Stimulated activated CD4-positive, alpha-beta T cell treated with anti-CD3 and anti-CD28 coated beads, TNF-alpha, amount 100 ng/mL, for 1 hour (primary cell): ENCODE data around the gene SLC17A9.

Experiments
- DNase-seq, 3 donors: peaks; one replicate each; pipeline ENCODE4 v3.0.0-alpha.2; 2020; ENCODE audit warnings: low read depth in 3 of 3, low spot score in 1 of 3

Gene SLC17A9

DNA sequence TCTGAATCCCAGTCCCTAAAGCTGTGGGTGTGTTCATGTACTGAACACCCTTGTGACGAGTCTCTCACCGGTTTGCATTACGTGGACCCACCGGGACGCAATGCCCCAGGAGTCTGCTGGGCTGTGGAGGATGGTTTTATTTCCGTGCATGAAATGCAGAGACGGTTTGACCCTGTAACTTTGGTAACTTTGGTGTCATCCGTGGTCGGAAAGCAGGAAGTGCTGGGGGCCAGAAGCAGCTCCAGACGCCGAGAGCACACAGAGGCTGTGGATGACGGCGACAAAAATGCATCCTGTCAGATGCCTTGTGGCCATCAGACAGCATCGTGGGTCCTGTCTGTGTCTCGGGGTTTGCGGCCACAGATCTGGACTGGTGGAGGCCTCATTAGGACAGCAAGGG, 47.1 kb downstream of the SLC17A9 start:
- DNase-seq: no peak

DNA sequence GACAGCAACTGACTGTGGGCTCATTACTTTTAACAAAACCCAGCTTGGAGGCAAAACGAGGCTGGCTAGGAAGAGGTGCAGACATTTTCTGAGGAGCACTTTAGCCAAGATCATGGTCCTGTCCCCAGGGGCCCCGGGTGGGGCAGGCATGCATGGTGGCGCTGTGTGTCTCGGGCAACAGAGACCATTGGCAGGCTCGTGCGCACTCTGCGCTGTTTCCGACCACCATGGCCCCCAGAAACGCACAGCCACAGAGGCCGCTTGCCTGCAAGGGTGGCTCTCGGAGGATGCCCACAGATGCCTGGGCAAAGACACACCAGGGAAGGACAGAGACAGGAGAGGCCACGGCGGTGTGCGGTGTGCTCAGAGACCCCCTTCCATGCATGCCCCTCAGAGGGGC, 47.5 kb downstream of the SLC17A9 start:
- DNase-seq: no peak

DNA sequence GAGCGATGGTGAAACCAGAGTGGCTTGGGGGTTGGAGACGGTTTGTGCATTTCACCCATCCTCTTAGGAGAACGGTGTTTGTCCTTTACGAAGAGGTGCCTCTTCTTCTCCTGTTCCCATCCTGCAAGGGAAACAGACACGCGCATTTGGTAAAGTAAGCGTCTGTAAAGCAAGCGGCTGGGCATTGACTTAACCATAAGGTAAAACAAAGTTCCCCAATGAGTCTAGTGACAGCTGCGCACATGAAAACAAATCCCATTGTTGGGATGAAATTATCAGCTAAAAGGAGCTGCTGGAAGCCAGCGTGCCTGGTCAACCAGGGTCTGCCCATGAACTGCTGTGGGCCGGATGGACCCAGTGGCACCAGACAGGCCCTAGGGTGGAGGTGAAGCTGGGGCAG, 48.4 kb downstream of the SLC17A9 start:
- no peak for DNase-seq

DNA sequence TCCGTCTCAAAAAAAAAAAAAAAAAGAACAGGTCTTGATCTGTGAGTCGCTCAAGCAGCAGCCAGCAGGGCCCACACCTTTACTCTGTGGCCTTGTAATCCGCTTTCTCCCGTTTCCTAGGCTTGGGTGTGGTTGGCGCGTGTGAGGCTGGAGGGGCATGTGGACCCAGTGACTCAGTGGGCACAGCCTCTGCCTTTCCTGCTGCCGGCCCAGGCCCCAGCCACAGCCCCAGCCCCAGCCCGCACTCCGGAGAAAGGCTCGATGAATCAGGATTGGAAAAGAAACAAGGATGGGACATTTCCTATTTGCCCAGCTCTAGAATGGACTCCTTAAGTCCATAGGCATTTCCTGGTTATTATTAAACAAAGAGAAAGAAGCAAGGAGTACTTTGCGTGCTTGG, 50.0 kb downstream of the SLC17A9 start:
- no peak for DNase-seq

DNA sequence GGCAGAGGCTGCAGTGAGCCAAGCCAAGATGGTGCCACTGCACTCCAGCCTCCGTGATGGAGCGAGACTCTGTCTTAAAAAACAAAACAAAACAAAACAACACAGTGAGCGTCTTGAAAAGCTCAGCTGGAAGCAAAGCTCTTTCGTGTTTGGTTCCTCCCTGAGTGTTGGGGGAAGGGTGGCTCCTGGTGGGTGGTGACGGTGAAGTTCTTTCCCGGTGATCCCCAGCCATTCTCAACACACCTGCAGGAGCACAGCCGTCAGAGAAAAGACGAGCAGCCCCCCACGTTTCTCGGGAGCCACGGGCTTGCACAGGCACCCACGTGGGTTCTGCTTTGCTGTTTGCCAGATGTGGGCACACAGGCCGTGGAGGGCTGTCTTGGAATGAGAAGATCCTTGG, 51.0 kb downstream of the SLC17A9 start:
- DNase-seq: no peak

DNA sequence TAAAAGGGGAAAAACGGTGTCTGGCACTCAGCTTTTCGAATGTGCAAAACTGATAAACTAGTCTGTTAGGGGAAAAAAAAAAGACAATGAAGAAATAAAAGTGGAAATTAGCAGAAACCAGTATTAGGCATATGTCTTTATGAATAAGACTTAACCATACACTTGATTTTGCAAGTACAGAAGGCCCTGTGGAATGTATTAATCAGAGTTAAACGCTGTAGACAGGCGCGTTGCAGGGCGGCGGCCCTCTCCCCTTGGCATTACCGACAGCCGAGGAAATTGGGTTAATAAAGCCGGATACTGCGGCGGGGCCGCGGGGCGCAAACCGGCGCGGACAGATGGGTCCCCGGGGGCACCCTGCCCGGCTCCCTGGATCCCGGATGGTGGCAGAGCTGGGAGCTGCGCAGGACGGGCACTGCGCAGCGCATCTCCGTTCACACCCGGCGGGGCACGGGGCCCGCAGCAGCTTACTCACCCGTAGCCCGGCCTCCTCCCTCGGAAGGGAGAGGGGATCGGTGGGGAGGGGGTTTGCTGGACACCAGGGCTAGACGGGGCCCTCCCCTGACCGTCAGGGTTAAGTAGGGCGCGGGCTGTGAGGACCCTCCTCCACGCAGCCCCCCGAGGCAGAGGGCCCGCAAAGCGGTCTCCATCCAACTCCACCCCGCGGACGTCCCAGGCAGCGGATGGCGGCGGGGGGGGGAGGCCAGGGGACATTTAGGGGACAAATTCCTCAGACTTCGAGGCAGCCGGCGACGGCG, 52.3 kb downstream of the SLC17A9 start:
- no peak for DNase-seq

DNA sequence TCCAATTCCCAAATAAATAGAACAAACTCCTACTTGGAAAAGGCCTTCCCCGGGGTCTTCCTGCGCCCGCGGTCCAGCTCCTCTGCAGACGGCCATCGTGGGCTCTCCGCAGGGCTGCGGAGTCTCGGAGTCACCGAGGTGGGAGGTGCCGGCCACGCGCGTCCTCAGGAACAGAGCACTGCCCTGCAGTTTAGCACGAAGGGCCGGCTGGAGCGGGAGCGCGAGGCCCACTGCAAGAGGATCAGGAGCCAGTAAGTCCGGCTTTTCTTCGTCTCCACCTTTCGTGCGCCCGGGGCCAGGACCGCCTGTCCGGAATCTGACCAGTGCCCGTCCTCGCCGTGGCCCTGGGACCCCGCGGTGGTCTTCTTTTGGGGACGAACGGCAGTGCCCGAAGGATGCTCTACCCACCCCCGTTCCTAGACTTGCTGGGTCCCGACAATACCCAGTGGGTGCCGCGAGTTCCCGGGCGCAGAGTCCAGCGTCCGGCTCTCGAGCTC, 52.9 kb downstream of the SLC17A9 start:
- no peak for DNase-seq

DNA sequence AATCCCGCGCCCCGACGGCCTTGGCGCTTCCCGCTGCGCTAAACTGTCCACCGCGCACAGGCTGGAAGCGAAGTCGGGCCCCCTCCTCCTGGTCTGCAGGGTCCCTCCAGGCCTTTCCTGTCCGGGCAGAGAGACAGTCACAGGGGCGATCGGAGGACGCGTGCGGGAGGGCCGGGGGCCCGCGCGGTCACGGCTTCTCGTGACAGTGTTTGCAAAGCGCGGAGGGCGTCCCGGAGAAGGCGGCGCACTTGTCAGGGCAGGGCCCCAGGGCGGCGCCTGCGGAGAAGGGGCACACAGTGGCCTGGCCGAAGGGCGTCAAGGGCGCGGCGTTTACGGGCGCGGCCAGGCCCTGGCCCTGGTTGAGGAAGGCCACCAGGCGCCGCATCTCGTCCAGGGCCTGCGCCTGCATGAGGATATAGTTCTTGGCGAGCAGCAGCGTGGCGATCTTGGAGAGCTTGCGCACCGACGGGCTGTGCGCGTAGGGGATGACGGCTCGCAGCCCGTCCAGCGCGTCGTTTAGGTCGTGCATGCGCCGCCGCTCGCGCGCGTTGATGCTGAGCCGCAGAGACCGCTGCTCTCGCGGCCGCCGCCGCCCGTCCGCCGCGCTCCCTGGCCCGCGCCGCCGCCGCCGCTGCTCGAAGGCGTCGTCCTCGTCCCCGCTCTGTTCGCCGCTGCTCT, 53.5 kb downstream of the SLC17A9 start:
- no peak for DNase-seq

DNA sequence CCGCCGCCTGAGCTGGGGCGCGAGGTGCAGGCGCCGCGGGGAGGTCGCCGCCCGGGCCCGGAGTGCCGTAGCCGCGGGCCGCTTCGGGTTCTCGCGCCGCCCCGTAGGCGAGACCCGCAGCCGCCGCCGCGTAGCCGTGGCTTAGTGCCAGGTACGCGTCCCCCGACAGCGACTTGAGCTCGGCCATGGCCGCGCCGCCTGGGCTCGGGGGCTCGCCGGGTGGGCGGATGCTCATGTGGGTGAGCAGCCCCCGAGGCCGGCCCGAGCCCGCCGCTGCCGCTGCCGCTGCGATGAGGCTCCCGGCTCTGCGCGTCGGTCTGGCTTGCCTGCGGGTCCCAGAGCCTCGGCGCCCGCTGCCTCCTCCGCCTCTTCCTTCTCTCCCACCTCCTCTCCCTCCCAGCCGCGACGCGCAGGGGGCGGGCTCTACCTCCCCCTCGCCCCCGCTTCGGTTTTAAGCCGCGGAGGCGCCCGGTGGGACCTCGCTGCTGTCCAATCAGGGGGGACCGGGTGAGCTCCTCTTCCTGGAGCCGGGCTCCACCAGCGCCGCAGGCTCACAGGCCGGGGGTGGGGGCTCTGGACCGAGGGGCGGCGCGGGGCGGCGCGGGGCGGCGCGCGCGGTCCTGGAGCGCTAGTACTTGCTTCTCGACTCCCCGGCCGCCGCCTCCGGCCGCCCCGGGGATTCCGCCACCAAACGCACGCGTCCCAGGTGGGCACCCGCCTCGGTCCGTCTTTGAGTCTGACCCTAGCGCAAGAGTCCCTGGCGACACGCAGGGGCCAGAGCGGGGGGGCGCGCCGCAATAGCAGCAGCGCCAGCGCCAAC, 54.2 kb downstream of the SLC17A9 start, which contains the start of gene BHLHE23:
Gene BHLHE23 (minus strand): TSS at position 425 of the 820 bp plus-strand sequence. CDS start 190 bp downstream, at position 235.
- DNase-seq: no peak

DNA sequence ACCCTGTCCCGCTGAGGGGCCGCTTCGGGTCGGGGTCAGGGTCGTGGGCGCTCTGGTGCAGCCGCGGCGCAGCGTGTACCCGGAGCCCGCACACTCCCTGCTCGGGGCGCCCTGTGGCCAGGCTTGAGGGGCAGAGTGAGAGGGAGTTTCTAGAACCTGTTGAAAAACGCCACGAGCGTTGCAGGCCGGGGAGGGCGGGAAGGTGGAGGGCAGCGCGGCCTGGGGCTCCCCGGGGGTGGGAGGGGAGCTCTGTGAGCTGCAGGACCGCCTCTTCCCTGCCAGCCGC, 54.8 kb downstream of the SLC17A9 start:
- no peak for DNase-seq

DNA sequence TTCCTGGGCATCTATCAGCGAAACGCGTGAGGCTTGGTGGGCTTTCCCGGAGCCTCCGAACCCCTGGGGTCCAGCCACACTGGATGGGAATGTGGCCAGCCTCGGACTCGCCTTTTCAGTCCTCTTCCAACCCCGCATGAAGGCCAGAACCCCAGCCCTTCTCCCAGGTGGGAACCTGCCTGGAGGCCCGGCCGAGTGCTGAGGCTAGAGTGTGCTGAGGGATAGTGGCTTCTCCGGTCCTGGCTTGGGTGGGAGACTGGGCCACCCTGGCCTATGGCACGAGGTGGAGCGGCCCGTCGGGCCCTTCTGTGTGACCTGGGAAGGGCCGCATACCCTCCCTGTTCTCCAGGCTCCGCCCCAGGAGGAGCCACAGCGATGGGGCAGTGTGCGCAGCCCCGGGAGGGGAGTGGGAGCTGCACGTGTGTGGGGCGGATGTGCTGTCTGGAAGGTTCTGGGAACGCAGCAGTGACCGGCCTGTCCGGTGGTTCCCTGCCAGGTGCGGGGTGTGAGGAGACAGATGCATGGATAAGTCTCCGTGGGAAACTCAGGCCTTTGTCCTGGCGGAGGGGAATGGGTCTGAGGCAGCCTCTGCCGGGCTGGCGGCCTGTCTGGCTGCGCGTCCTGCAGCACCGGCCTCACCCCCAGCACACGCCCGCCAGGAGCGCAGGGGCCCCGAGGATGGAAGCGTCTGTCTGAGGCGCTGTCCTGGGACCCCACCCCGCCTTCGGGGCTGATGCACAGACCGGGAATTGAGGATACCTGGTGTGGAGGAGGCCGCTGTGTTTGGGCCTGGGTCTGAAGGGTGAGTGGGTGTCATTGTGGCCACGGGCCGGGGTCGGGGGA, 55.4 kb downstream of the SLC17A9 start:
- no peak for DNase-seq

DNA sequence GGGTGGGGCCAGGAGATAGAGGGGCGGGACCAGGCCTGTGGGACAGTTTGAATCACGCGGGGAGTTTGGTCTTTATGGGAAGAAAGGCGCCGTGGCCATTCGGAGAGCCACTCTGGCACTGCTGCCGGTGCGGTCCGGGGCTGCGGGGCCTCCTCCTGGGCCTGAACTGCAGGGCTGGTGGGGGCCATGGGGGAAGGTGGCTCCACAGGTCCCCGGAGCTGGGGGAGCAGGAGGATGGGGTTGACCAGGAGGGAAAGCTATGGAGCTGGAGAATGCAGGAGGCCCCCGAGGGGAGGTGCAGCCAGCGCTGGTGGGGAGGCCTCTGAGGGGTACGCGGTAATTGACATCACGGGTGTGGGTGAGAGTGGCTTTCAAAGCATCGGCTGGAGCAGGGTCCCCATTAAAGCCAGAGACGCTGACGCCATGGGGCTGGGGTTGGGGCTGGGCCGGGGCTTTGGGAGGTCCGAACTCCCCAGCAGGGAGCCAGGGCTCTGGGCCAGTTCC, 56.1 kb downstream of the SLC17A9 start:
- no peak for DNase-seq

DNA sequence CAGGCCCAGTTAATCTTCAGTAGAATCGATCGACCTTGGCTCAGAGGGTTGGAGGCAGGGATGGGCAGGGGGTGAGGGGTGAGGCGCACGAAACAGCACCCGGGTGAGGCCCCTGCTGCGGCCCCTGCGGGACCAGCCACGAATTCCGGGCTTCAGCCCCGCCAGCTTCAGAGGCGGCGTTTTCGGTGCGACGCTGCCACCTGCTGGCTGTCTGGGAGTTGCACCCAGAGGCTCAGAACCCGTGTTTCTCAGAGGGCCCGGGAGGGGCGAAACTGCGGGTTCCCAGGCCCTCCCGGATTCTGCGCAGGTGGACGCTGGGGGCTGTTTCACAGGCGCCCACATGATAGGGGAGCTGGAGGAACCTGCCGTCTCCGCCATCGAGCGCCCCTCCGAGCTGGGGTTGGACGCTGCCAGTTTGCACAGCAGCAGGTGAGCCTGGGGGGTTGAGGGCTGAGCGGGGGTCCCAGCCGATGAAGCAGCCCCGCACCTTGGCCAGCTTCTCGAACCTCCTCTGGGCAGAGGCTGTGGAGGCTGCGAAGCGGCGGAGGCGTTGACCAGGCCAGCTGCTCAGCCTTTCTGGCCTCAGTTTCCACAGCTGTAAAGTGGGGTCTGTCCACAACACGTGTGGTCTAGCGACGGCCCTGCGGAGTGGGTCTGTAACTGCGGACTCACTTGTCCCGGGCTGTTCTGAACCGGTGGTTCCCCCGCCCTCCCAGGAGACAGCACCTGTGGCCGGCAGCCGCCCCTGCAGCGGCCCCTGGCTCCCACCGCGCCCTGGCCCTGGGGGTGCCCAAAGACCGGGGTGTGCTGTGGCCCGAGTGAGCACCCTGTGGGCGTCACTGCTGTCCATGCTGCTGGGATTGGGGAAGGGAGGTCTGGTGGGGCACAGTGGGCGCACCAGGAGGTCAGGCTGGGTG, 56.8 kb downstream of the SLC17A9 start:
- DNase-seq: peak; percentile 38 to 81 (median 74)

DNA sequence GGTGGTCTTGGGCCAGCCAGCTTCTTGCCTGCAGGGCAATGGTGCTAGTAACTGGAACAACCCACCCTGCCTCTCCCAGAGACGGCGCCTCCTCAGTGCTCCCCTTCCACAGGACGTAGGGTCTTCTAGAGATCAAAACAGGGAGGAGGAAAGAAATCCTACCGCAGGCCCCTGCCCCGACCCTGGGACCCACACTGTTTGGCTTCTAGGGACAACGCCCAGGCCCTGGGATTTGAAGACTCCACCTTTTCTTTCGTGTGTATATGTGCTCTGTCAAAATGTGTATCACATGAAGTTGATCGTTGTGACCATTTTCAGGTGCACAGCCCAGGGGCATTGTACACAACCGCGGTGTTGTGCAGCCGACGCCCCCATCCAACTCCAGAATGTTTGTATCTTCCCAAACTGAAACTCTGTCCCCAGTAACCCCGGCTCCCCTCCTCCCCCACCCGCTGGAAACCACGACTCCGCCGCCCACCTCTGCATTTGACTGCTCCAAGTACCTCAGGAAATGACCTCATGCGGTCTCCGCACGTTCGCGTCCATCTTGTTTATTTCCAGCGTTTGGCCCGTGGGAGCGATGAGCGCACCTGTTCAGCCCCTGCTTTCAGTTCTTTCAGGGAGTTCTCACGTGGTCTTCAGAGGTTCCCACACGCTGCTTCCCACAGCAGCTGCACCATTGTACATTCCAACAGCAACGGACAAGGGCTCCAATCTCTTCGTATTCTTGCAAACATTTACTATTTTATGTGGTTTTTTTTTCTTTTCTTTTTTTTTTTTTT, 57.7 kb downstream of the SLC17A9 start:
- peak; percentile 16 to 44 (median 26) for DNase-seq

DNA sequence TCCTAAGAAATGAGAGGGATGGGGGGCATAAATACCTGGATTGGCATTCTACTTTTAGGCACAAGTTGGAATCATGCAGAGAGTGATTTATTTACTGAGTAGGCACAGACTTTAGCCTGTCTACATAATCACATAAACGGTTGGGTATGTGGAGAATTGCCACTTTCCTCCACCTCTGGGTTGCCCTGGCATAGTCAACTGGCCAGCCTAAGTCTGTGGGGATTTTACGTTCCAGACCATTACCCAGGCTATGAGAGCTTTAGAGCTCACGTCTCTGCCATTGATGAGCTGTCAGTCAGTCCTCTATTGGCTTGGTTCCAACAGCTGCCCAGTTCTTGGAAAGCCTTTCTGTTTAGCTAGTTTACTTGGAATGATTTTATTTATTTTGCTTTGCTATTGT, 59.3 kb downstream of the SLC17A9 start:
- DNase-seq: no peak

DNA sequence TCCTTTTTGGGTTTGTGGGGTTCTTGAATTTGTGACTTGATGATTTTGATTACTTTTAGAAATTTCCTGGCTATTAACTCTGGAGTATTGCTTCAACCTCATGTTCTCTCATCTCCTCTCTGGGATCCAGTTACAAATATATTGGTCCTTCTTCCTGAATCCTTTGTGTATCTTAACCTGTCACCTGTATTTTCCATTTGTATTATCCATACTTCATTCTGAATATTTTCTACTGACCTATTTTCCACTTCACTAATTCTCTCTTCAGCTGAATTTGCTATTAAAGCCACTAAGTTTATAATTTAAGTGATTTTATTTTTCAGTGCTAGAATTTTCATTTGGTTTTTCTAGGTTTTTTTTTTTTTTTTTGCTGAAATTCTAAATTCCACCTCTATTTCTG, 60.7 kb downstream of the SLC17A9 start:
- no peak for DNase-seq

DNA sequence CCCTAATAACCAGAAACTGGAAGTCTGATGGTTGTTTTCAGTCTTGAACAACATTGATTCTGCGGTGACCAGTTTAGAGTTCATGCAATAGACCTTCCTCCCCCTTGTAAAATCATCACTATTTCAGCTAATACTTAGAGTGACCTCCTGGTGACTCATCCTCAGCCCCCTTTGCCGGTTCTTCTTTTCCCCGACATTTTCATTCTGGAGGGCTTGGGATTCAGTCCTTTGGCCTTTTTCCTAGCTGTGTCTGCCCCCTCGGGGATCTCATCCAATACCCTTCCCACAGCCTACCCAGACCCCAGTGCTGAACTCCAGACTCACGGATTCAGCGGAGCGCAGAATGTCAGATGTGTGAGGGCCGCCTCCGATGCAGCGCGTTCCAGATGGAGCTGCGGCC, 61.8 kb downstream of the SLC17A9 start:
- no peak for DNase-seq

DNA sequence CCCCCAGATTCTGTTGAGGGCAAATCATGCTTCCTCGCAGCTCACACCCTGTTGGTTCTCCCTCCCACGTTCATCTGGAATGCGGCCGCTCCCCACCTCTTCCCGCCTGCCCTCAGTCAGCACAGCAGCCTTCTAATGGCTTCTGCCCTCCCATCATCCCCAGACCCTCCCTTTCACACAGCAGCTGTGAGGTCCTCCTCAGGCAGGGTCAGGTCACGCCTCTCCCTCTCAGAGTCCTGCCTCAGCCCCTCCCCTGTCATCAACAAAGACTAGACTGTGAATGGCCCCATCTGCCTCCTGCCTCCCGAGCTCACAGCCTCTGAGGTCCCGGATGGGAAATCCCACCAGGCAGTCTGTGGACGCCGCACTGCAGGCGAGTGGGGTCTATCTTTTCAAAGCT, 62.2 kb downstream of the SLC17A9 start:
- DNase-seq: no peak

DNA sequence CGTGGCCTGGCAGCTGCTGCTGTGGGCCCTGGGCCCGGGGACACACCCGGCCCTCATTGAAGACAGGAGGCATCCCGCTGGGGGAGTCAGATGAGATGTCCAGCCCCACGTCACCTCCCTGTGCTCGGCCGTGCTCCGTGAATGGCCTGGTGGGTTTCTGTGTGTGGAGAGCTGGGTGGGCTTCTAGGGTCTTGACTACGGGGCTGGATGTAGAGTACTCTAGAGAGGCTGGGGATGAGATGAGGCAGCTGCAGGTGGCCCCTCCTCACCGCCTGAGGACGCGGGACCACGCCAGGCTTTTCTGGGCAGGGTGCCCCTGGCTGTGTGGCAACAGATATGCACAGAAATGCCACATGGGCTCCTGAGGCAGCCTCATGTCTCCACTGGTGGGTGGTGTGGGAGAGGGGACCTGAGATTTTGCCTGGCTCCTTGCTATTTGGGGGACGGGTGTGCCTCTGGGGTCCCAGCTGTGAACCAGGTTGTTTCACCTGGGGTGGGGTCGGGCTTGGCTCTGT, 62.7 kb downstream of the SLC17A9 start:
- DNase-seq: no peak
